ENCODE measurements around the gene MICU2. TPM values are rescaled to one million over a fixed set of nuclear protein-coding genes. Genes with fewer than 3 reads are reported as not detected.
"Not testable (repeated sequence)": the region's sequence is repeated elsewhere in the genome, so short reads cannot be mapped to it uniquely, and the experiment has no call there.

The MICU2 gene
- polyA plus RNA-seq, 1 donor, result 59.0 TPM

- no peaks in the 10 kb centered on the region for H3K4me1 ChIP-seq (ENCODE audit: control insufficient read depth, insufficient read depth, low read length)
- DNase-seq, result no peak
- no peak overlapping the region for H3K27ac ChIP-seq (ENCODE audit: low read length)
- no peaks in the 10 kb centered on the region for H3K9me3 ChIP-seq (ENCODE audit: control insufficient read depth, low read depth, low read length)
- no peak overlapping the region for H3K4me3 ChIP-seq (ENCODE audit: low read length)
- no peaks in the 10 kb centered on the region for H3K27me3 ChIP-seq (ENCODE audit: control insufficient read depth, insufficient read depth, low read length)
- peaks cover 2% of the 10 kb centered on the region for H3K36me3 ChIP-seq (ENCODE audit: control insufficient read depth, insufficient read depth, low read length)
Measured at GRCh38 chr13:21596722-21597121, 7.2 kb downstream of the MICU2 start.

- Histone ChIP-seq H3K36me3 (ENCODE audit: control insufficient read depth, insufficient read depth, low read length) (no peaks in the 10 kb centered on the region), H3K27ac (ENCODE audit: low read length) (no peak overlapping the region), H3K4me3 (ENCODE audit: low read length) (no peak overlapping the region), H3K4me1 (ENCODE audit: control insufficient read depth, insufficient read depth, low read length) (no peaks in the 10 kb centered on the region), H3K27me3 (ENCODE audit: control insufficient read depth, insufficient read depth, low read length) (no peaks in the 10 kb centered on the region), H3K9me3 (ENCODE audit: control insufficient read depth, low read depth, low read length) (peaks cover 4% of the 10 kb centered on the region)
- no peak for DNase-seq
Measured at GRCh38 chr13:21595546-21595822, 8.5 kb downstream of the MICU2 start.

- no peaks in the 10 kb centered on the region for H3K4me1 ChIP-seq (ENCODE audit: control insufficient read depth, insufficient read depth, low read length)
- DNase-seq, result no peak
- 100% methylated on average over 1 of the region's 3 CpGs for WGBS (ENCODE audit: insufficient coverage, low lambda C conversion rate)
- no peaks in the 10 kb centered on the region for H3K27me3 ChIP-seq (ENCODE audit: control insufficient read depth, insufficient read depth, low read length)
- H3K4me3 ChIP-seq (ENCODE audit: low read length), result no peak overlapping the region
- peaks cover 4% of the 10 kb centered on the region for H3K9me3 ChIP-seq (ENCODE audit: control insufficient read depth, low read depth, low read length)
- H3K36me3 ChIP-seq (ENCODE audit: control insufficient read depth, insufficient read depth, low read length), result no peaks in the 10 kb centered on the region
- no peak overlapping the region for H3K27ac ChIP-seq (ENCODE audit: low read length)
Measured at GRCh38 chr13:21594715-21595545, 9.0 kb downstream of the MICU2 start.

GRCh38 chr13:21590665-21591456, 13.1 kb downstream of the MICU2 start:
- not testable (repeated sequence) for DNase-seq; H3K4me1 ChIP-seq (ENCODE audit: control insufficient read depth, insufficient read depth, low read length); H3K36me3 ChIP-seq (ENCODE audit: control insufficient read depth, insufficient read depth, low read length); H3K27me3 ChIP-seq (ENCODE audit: control insufficient read depth, insufficient read depth, low read length); H3K9me3 ChIP-seq (ENCODE audit: control insufficient read depth, low read depth, low read length); H3K4me3 ChIP-seq (ENCODE audit: low read length); H3K27ac ChIP-seq (ENCODE audit: low read length)
- 94% methylated on average over 3 of the region's 11 CpGs for WGBS (ENCODE audit: insufficient coverage, low lambda C conversion rate)

- DNase-seq, result no peak
- no peaks in the 10 kb centered on the region for H3K27me3 ChIP-seq (ENCODE audit: control insufficient read depth, insufficient read depth, low read length)
- WGBS (ENCODE audit: insufficient coverage, low lambda C conversion rate), result 100% methylated on average over 2 of the region's 5 CpGs
- H3K27ac ChIP-seq (ENCODE audit: low read length), result no peak overlapping the region
- H3K9me3 ChIP-seq (ENCODE audit: control insufficient read depth, low read depth, low read length), result peaks cover 4% of the 10 kb centered on the region
- no peaks in the 10 kb centered on the region for H3K36me3 ChIP-seq (ENCODE audit: control insufficient read depth, insufficient read depth, low read length)
- H3K4me1 ChIP-seq (ENCODE audit: control insufficient read depth, insufficient read depth, low read length), result no peaks in the 10 kb centered on the region
- no peak overlapping the region for H3K4me3 ChIP-seq (ENCODE audit: low read length)
Measured at GRCh38 chr13:21590231-21590630, 13.7 kb downstream of the MICU2 start.

- H3K9me3 ChIP-seq (ENCODE audit: control insufficient read depth, low read depth, low read length); H3K27ac ChIP-seq (ENCODE audit: low read length); H3K4me3 ChIP-seq (ENCODE audit: low read length); H3K36me3 ChIP-seq (ENCODE audit: control insufficient read depth, insufficient read depth, low read length); H3K4me1 ChIP-seq (ENCODE audit: control insufficient read depth, insufficient read depth, low read length); H3K27me3 ChIP-seq (ENCODE audit: control insufficient read depth, insufficient read depth, low read length); DNase-seq: not testable (repeated sequence)
- WGBS (ENCODE audit: insufficient coverage, low lambda C conversion rate), result 83% methylated on average over 1 of the region's 6 CpGs
Measured at GRCh38 chr13:21589510-21589909, 14.5 kb downstream of the MICU2 start.

GRCh38 chr13:21588411-21588810, 15.6 kb downstream of the MICU2 start:
- not testable (repeated sequence) for H3K36me3 ChIP-seq (ENCODE audit: control insufficient read depth, insufficient read depth, low read length); H3K27ac ChIP-seq (ENCODE audit: low read length); H3K4me1 ChIP-seq (ENCODE audit: control insufficient read depth, insufficient read depth, low read length); H3K27me3 ChIP-seq (ENCODE audit: control insufficient read depth, insufficient read depth, low read length); DNase-seq; H3K4me3 ChIP-seq (ENCODE audit: low read length); H3K9me3 ChIP-seq (ENCODE audit: control insufficient read depth, low read depth, low read length)
- WGBS (ENCODE audit: insufficient coverage, low lambda C conversion rate), result no CpG with 5 or more reads among the region's 5 CpGs

- Histone ChIP-seq H3K9me3 (ENCODE audit: control insufficient read depth, low read depth, low read length) (no peaks in the 10 kb centered on the region), H3K27me3 (ENCODE audit: control insufficient read depth, insufficient read depth, low read length) (no peaks in the 10 kb centered on the region), H3K36me3 (ENCODE audit: control insufficient read depth, insufficient read depth, low read length) (no peaks in the 10 kb centered on the region), H3K4me1 (ENCODE audit: control insufficient read depth, insufficient read depth, low read length) (no peaks in the 10 kb centered on the region), H3K4me3 (ENCODE audit: low read length) (no peak overlapping the region), H3K27ac (ENCODE audit: low read length) (no peak overlapping the region)
- 100% methylated on average over 1 of the region's 1 CpG for WGBS (ENCODE audit: insufficient coverage, low lambda C conversion rate)
- DNase-seq, result no peak
Measured at GRCh38 chr13:21584973-21585592, 18.9 kb downstream of the MICU2 start.

- DNase-seq, result no peak
- Histone ChIP-seq H3K27me3 (ENCODE audit: control insufficient read depth, insufficient read depth, low read length) (no peaks in the 10 kb centered on the region), H3K4me3 (ENCODE audit: low read length) (no peak overlapping the region), H3K36me3 (ENCODE audit: control insufficient read depth, insufficient read depth, low read length) (no peaks in the 10 kb centered on the region), H3K4me1 (ENCODE audit: control insufficient read depth, insufficient read depth, low read length) (no peaks in the 10 kb centered on the region), H3K27ac (ENCODE audit: low read length) (no peak overlapping the region), H3K9me3 (ENCODE audit: control insufficient read depth, low read depth, low read length) (no peaks in the 10 kb centered on the region)
- WGBS (ENCODE audit: insufficient coverage, low lambda C conversion rate), result no CpG with 5 or more reads among the region's 2 CpGs
Measured at GRCh38 chr13:21583478-21583877, 20.5 kb downstream of the MICU2 start.

- H3K4me1 ChIP-seq (ENCODE audit: control insufficient read depth, insufficient read depth, low read length), result no peaks in the 10 kb centered on the region
- DNase-seq, result no peak
Measured at GRCh38 chr13:21580736-21581135, 23.2 kb downstream of the MICU2 start.

More at GRCh38 chr13:21580736-21581135, 23.2 kb downstream of the MICU2 start:
- Histone ChIP-seq H3K36me3 (ENCODE audit: control insufficient read depth, insufficient read depth, low read length) (no peaks in the 10 kb centered on the region), H3K27me3 (ENCODE audit: control insufficient read depth, insufficient read depth, low read length) (no peaks in the 10 kb centered on the region), H3K27ac (ENCODE audit: low read length) (no peak overlapping the region), H3K4me3 (ENCODE audit: low read length) (no peak overlapping the region), H3K9me3 (ENCODE audit: control insufficient read depth, low read depth, low read length) (no peaks in the 10 kb centered on the region)
